Measurements from ENCODE around the gene DNM3. TPM values are rescaled to one million over a fixed set of nuclear protein-coding genes. Genes with fewer than 3 reads are reported as not detected.

The DNM3 gene
- total and polyA plus RNA-seq, 2 of the 8 experiments (the other 6 are each of a cell fraction or from before 2014, with no cell fraction given) = 2.0 to 8.5 TPM

DNA sequence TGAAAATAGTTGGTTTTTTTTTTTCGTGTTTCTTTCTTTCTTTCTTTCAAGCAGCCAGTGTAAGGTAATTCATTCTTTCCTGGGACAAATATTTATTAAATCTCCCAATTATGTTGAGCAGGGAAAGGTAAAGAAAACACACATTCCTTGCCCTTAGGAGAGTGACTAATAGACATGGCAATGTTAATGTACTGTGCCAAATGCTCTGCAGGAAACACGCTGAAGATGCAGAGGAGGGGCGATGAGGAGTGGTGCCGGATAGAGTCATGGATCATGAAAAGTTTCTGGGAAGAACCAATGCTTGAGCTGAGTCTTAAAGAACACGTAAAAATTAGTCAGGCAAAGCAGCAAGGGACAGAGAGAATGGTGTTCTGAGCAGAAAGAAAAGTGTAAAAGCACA is 199.2 kb downstream of the DNM3 start (continued):
- TF ChIP-seq CHD7 (IDR thresholded peaks at IDR 0.05; ENCODE audit: insufficient replicate concordance, low read length) (no peak), SIX5 (IDR thresholded peaks at IDR 0.05; ENCODE audit: low read depth, low read length) (no peak), CREB1 (IDR thresholded peaks at IDR 0.05) (no peak), RNF2 (IDR thresholded peaks at IDR 0.05; ENCODE audit: borderline replicate concordance, low read depth, low read length, missing control alignments, poor library complexity, severe bottlenecking) (no peak), RXRA (IDR thresholded peaks at IDR 0.05; ENCODE audit: insufficient read depth, low read depth, low read length) (no peak), RFX5 (IDR thresholded peaks at IDR 0.05; ENCODE audit: borderline replicate concordance, low read depth, low read length) (no peak), YY1 (IDR thresholded peaks at IDR 0.05; ENCODE audit: low read depth, low read length) (no peak), SP2 (IDR thresholded peaks at IDR 0.05; ENCODE audit: low read length) (no peak), CEBPB (IDR thresholded peaks at IDR 0.05; ENCODE audit: low read depth, low read length) (no peak), RAD21 (IDR thresholded peaks at IDR 0.05 in 1 of 2, conservative IDR thresholded peaks at IDR 0.05 in 1 of 2; ENCODE audit: low read depth in 2 of 2, low read length in 2 of 2) (no peak)

All from H1 (cell line).